K562 (cell line): Measurements from ENCODE around the gene CD300LG. TPM values are rescaled to one million over a fixed set of nuclear protein-coding genes. Genes with fewer than 3 reads are reported as not detected.

Experiments
- ATAC-seq: fragments of 200-7000 bp; cut with Tn5 transposase; 3 replicates; pipeline ENCODE4 v1.9.1; 2020; ENCODE audit warnings: moderate library complexity
- BruUV-seq: library from RNA; stranded (reverse); fragments of 400-500 nt; replicated peaks from 2 replicates; lab custom pipeline; 2021; lab: Mats Ljungman, UMichigan
- CTCF ChIA-PET: fragments of 300-600 bp; formaldehyde crosslinking; extraction: SDS; loops from one replicate; lab custom pipeline; 2021; ENCODE audit warnings: low intra/inter-chr PET ratio; lab: Yijun Ruan, JAX
- POLR2A ChIA-PET: fragments of 300-600, 350-650 bp; sonication (Branson Sonifier 250); formaldehyde crosslinking; extraction: SDS; loops from one replicate; lab custom pipeline; 2021; ENCODE audit warnings: antibody characterized with exemption, inconsistent platforms; lab: Yijun Ruan, JAX
- DNase-seq, 4 experiments: peaks; one replicate each; pipeline versions ENCODE4 v3.0.0 to v3.0.0-alpha.2; 2011 to 2018; ENCODE audit warnings: low spot score in 3 of 4, mixed read lengths in 3 of 4; ENCODE audit errors: extremely low read depth in 1 of 4
- FAIRE-seq: peaks from 2 replicates; lab custom pipeline; 2011; peaks lifted over from hg19 to GRCh38; lab: Jason Lieb, UNC
- H2AFZ ChIP-seq: 2 replicates; pipeline ENCODE4 v1.6.0; 2011; ENCODE audit warnings: low read depth, low read length, control low read depth, inconsistent platforms
- H3K27ac ChIP-seq: fragments of 200-600 bp; 3 replicates; pipeline ENCODE4 v1.8.0; 2011; ENCODE audit warnings: low read depth, mild to moderate bottlenecking, control low read depth, inconsistent platforms, low read length, moderate library complexity, mixed read lengths; ENCODE audit errors: extremely low read depth
- H3K27me3 ChIP-seq, 2 experiments: fragments of 300-600 bp in 1 of 2; 2 replicates in 1 of 2; 3 replicates in 1 of 2; pipeline versions ENCODE4 v1.6.0 to v1.8.0; 2011; ENCODE audit warnings: inconsistent platforms in 2 of 2, low read length in 2 of 2, mild to moderate bottlenecking in 1 of 2, mixed read lengths in 1 of 2, moderate library complexity in 1 of 2; ENCODE audit not compliant: control insufficient read depth in 2 of 2, insufficient read depth in 2 of 2
- H3K36me3 ChIP-seq: fragments of 300-600 bp; 3 replicates; pipeline ENCODE4 v1.8.0; 2011; ENCODE audit warnings: mild to moderate bottlenecking, low read length, inconsistent platforms; ENCODE audit not compliant: control insufficient read depth, insufficient read depth
- H3K4me1 ChIP-seq, 2 experiments: fragments of 200-600 bp in 1 of 2; replicated peaks in 1 of 2; 2 replicates in 1 of 2; 3 replicates in 1 of 2; pipeline versions ENCODE4 v1.5.1 to v1.8.0; 2011; ENCODE audit warnings: inconsistent platforms in 2 of 2, low read length in 2 of 2, mild to moderate bottlenecking in 1 of 2, mixed read lengths in 1 of 2, moderate library complexity in 1 of 2; ENCODE audit not compliant: control insufficient read depth in 2 of 2, insufficient read depth in 2 of 2
- H3K4me2 ChIP-seq: 2 replicates; pipeline ENCODE4 v1.6.1; 2011; ENCODE audit warnings: low read length, control low read depth, inconsistent platforms, mixed read lengths; ENCODE audit not compliant: insufficient read depth
- H3K4me3 ChIP-seq: fragments of 200-600 bp; sonication (generic), shearing (Covaris generic); 2 replicates; pipeline ENCODE4 v1.5.1; 2016; ENCODE audit warnings: control low read depth, inconsistent platforms
- H3K79me2 ChIP-seq: fragments of 200-600 bp; 3 replicates; pipeline ENCODE4 v1.8.0; 2011; ENCODE audit warnings: low read length, inconsistent platforms; ENCODE audit not compliant: control insufficient read depth, insufficient read depth
- H3K9ac ChIP-seq, 2 experiments: 2 replicates each; pipeline versions ENCODE4 v1.6.0 to v1.6.1; 2011; ENCODE audit warnings: low read depth in 2 of 2, low read length in 2 of 2, control low read depth in 1 of 2, inconsistent platforms in 1 of 2, mild to moderate bottlenecking in 1 of 2, mixed read lengths in 1 of 2; ENCODE audit not compliant: insufficient read depth in 1 of 2
- H3K9me1 ChIP-seq: one replicate; pipeline ENCODE4 v1.6.0; 2011; ENCODE audit warnings: inconsistent platforms, mild to moderate bottlenecking, low read length, moderate library complexity; ENCODE audit not compliant: control insufficient read depth, insufficient read depth
- H3K9me3 ChIP-seq: replicated peaks from 2 replicates; pipeline ENCODE4 v1.5.1; 2011; ENCODE audit warnings: low read depth, low read length, inconsistent platforms; ENCODE audit not compliant: control insufficient read depth, insufficient read depth
- H4K20me1 ChIP-seq: replicated peaks from 2 replicates; pipeline ENCODE4 v1.6.1; 2011; ENCODE audit warnings: low read length, inconsistent platforms, mixed read lengths; ENCODE audit not compliant: control insufficient read depth, insufficient read depth
- CREB1 ChIP-seq, 2 experiments: sonication (generic) in 1 of 2; formaldehyde crosslinking in 1 of 2; IDR thresholded peaks; 2 replicates each; pipeline versions ENCODE4 v1.6.1 to v1.8.0; 2012 to 2022; ENCODE audit warnings: inconsistent platforms in 1 of 2, mild to moderate bottlenecking in 1 of 2, missing genetic modification reagents in 1 of 2, moderate library complexity in 1 of 2
- FOXM1 ChIP-seq, 2 experiments: fragments of 450-650 bp in 1 of 2; sonication (generic) in 1 of 2; formaldehyde crosslinking in 1 of 2; IDR thresholded peaks; 2 replicates each; pipeline versions ENCODE4 v1.6.1 to v1.9.0; 2017 to 2022; ENCODE audit warnings: low read depth in 2 of 2, mild to moderate bottlenecking in 2 of 2, missing genetic modification reagents in 1 of 2, moderate library complexity in 1 of 2
- GATAD2B ChIP-seq: fragments of 450-650 bp; IDR thresholded peaks from 2 replicates; pipeline ENCODE4 v1.6.1; 2017; ENCODE audit warnings: mild to moderate bottlenecking, borderline replicate concordance
- NFYB ChIP-seq: IDR thresholded peaks from 2 replicates; pipeline ENCODE4 v1.6.1; 2011; ENCODE audit warnings: mild to moderate bottlenecking, moderate library complexity; ENCODE audit not compliant: insufficient read length; ENCODE audit errors: extremely low read depth
- PHTF2 ChIP-seq: fragments of 250-450 bp; sonication (Bioruptor Pico); IDR thresholded peaks from 2 replicates; pipeline ENCODE4 v1.5.0; 2021; ENCODE audit warnings: mild to moderate bottlenecking
- RBM15 ChIP-seq: fragments of 200-400 bp; formaldehyde crosslinking; IDR thresholded peaks from 2 replicates; pipeline ENCODE4 v1.6.1; 2018; ENCODE audit warnings: mild to moderate bottlenecking, low read length, moderate library complexity; ENCODE audit not compliant: insufficient read depth
- TBP ChIP-seq: optimal IDR thresholded peaks from 2 replicates; pipeline ENCODE3; 2011; ENCODE audit warnings: low read depth, low read length, improper control_type of control experiment
- ZBTB26 ChIP-seq: fragments of 450-650 bp; formaldehyde crosslinking; IDR thresholded peaks from 2 replicates; pipeline ENCODE4 v1.4.0; 2022; ENCODE audit warnings: missing genetic modification characterization
- ZFP30 ChIP-seq: fragments of 250-450 bp; sonication (Bioruptor Pico); IDR thresholded peaks from 2 replicates; pipeline ENCODE4 v1.8.0; 2022; ENCODE audit warnings: moderate library complexity, mild to moderate bottlenecking, inconsistent platforms, borderline replicate concordance
- ZKSCAN1 ChIP-seq: fragments of 150-350 bp; IDR thresholded peaks from 2 replicates; pipeline ENCODE4 v1.6.1; 2016; ENCODE audit warnings: low read depth, low read length
- ZNF717 ChIP-seq: fragments of 250-450 bp; sonication (Bioruptor Pico); IDR thresholded peaks from 2 replicates; pipeline ENCODE4 v1.5.0; 2021
- WGBS: fragments of 100-300 bp; shearing (Covaris generic); methylation state at CpG from one replicate; pipeline ENCODE4 v1.1.6; 2016; ENCODE audit warnings: low coverage, mixed read lengths; ENCODE audit not compliant: insufficient coverage; ENCODE audit errors: missing lambda C conversion rate; 5-methylcytosine and 5-hydroxymethylcytosine counted together
- in situ Hi-C: fragments of 300-500 bp; cut with MboI; formaldehyde crosslinking; loops from 4 replicates; pipeline ENCODE4 v1.15.0; 2018; ENCODE audit warnings: inconsistent platforms, mixed read lengths
- intact Hi-C: fragments of 100-400 bp; cut with micrococcal nuclease; formaldehyde crosslinking; loops from 2 replicates; pipeline ENCODE4 v1.14.2; 2022
- polyA plus RNA-seq, 8 experiments: library from polyadenylated mRNA; depleted of rRNA in 4 of 8; stranded (reverse) in 5 of 8; unstranded in 3 of 8; fragments of >200 nt; fragmentation: Nextera tagmentation in 2 of 8; fragmentation: Illumina TruSeq in 1 of 8; extraction: Ambion mirVana in 2 of 8; extraction: Trizol in 1 of 8; gene quantifications; 2 replicates each; pipeline versions ENCODE4 v1.2.1 to v1.2.3, GENCODE V29; 2011 to 2014; ENCODE audit warnings: inconsistent platforms in 1 of 8, missing spikeins in 1 of 8
- total RNA-seq, 7 experiments: library from RNA; depleted of rRNA in 6 of 7; stranded (reverse); fragments of >200 nt in 6 of 7; fragmentation: Illumina TruSeq in 2 of 7; extraction: Trizol in 2 of 7; gene quantifications; 2 replicates each; pipeline versions ENCODE4 v1.2.1 to v1.2.3, GENCODE V29; 2011 to 2021; ENCODE audit warnings: low replicate concordance in 1 of 7

CD300LG gene
- total and polyA plus RNA-seq, 9 of the 15 experiments (the other 6 are each of a cell fraction or from before 2014, with no cell fraction given) = not detected

- no peak for TF ChIP-seq GATAD2B
Observed at GRCh38 chr17:43855061-43855460, 8.1 kb downstream of the CD300LG start (continued).

- ChIA-PET POLR2A (no interaction called here), CTCF (no interaction called here)
- Histone ChIP-seq H3K9me3 (no peaks in the 10 kb centered on the region), H3K4me2 (no peak overlapping the region), H4K20me1 (peaks cover 3% of the 10 kb centered on the region; the same call in 1 of the 2 replicates), H3K4me3 (no peak overlapping the region), H3K27me3 (peaks cover 36 to 85% of the 10 kb centered on the region in 2 experiments; a peak in 4 of 5 replicates), H3K36me3 (no peaks in the 10 kb centered on the region), H3K9me1 (no peaks in the 10 kb centered on the region), H3K27ac (no peak overlapping the region), H2AFZ (no peak overlapping the region), H3K4me1 (no peaks in the 10 kb centered on the region; a peak in 1 of 5 replicates), H3K9ac (no peak overlapping the region), H3K79me2 (no peaks in the 10 kb centered on the region)
- DNase-seq = no peak
- 1% methylated on average over 3 of the region's 3 CpGs for WGBS
- ATAC-seq = no peak
- FAIRE-seq = no peak
- BruUV-seq = no TSS peak
- in situ Hi-C loops = no loop called here
- TF ChIP-seq CREB1 (IDR thresholded peaks at IDR 0.05) (no peak), CREB1 (CRISPR knock-in tag; IDR thresholded peaks at IDR 0.05) (no peak), ZKSCAN1 (no peak)
- intact Hi-C loops = no loop called here
Observed at GRCh38 chr17:43856141-43856540, 9.2 kb downstream of the CD300LG start.

GRCh38 chr17:43857141-43857540, 10.2 kb downstream of the CD300LG start:
- Histone ChIP-seq H3K9me3 (no peaks in the 10 kb centered on the region), H3K4me1 (no peaks in the 10 kb centered on the region), H3K27me3 (peaks cover 32 to 84% of the 10 kb centered on the region in 2 experiments; a peak in 3 of 5 replicates), H3K9me1 (no peaks in the 10 kb centered on the region), H4K20me1 (peaks cover 3% of the 10 kb centered on the region; the same call in 1 of the 2 replicates), H3K36me3 (no peaks in the 10 kb centered on the region), H3K4me2 (no peak overlapping the region), H2AFZ (no peak overlapping the region), H3K27ac (no peak overlapping the region), H3K4me3 (no peak overlapping the region), H3K79me2 (no peaks in the 10 kb centered on the region), H3K9ac (no peak overlapping the region; a peak in 1 of 4 replicates)
- ChIA-PET POLR2A (interaction anchor here (0.6 to 1.2 kb wide), 6 partner anchors 8 to 1053 kb away, joined by 3 to 4 read pairs (median 3); no protein-coding TSS in a partner anchor), CTCF (no interaction called here)
- in situ Hi-C loops (no loop called here), intact Hi-C loops (no loop called here)
- DNase-seq (no peak), FAIRE-seq (no peak), ATAC-seq (no peak)
- no TSS peak for BruUV-seq
- 0% methylated on average over 5 of the region's 5 CpGs for WGBS
- TF ChIP-seq RBM15 (no peak), ZFP30 (CRISPR knock-in tag) (no peak), PHTF2 (no peak), FOXM1 (IDR thresholded peaks at IDR 0.05; ENCODE audit: low read depth) (no peak), FOXM1 (CRISPR knock-in tag; IDR thresholded peaks at IDR 0.05; ENCODE audit: low read depth) (no peak), NFYB (no peak), ZBTB26 (CRISPR knock-in tag) (no peak), ZNF717 (CRISPR knock-in tag) (no peak), TBP (no peak)
